DOHH2 (cell line): Measurements from ENCODE around the gene CNPY2.
A peak's percentile ranks its signal among the peaks of the same experiment; 100 is the strongest.

ENCODE experiments used
- H3F3A ChIP-seq: fragments of 200-600 bp; sonication (generic), shearing (Covaris generic); 2 replicates; pipeline ENCODE4 v1.6.0; 2016; ENCODE audit warnings: antibody characterized with exemption, mild to moderate bottlenecking; ENCODE audit not compliant: control insufficient read depth, insufficient read depth
- H3K27ac ChIP-seq: fragments of 200-600 bp; sonication (generic); 2 replicates; pipeline ENCODE4 v1.5.1; 2014; ENCODE audit warnings: low read depth, mild to moderate bottlenecking, low read length, moderate library complexity
- H3K27me3 ChIP-seq: fragments of 200-600 bp; sonication (generic); 2 replicates; pipeline ENCODE4 v1.6.1; 2014; ENCODE audit warnings: mild to moderate bottlenecking, low read length, mixed read lengths; ENCODE audit not compliant: control insufficient read depth
- H3K36me3 ChIP-seq: fragments of 200-600 bp; sonication (generic); 2 replicates; pipeline ENCODE4 v1.6.1; 2014; ENCODE audit warnings: mild to moderate bottlenecking, low read length, moderate library complexity, mixed read lengths; ENCODE audit not compliant: control insufficient read depth
- H3K4me1 ChIP-seq: fragments of 200-600 bp; sonication (generic); 2 replicates; pipeline ENCODE4 v1.6.1; 2014; ENCODE audit warnings: mild to moderate bottlenecking, low read length, mixed read lengths; ENCODE audit not compliant: control insufficient read depth
- H3K4me2 ChIP-seq: fragments of 200-600 bp; sonication (generic); 2 replicates; pipeline ENCODE4 v1.6.0; 2014; ENCODE audit warnings: mild to moderate bottlenecking, low read length, moderate library complexity
- H3K4me3 ChIP-seq: fragments of 200-600 bp; sonication (generic); 2 replicates; pipeline ENCODE4 v1.5.1; 2014; ENCODE audit warnings: mild to moderate bottlenecking, low read length, mixed read lengths
- H3K79me2 ChIP-seq: fragments of 200-600 bp; sonication (generic); 2 replicates; pipeline ENCODE4 v1.6.1; 2014; ENCODE audit warnings: mild to moderate bottlenecking, low read length, mixed read lengths; ENCODE audit not compliant: control insufficient read depth
- H3K9me2 ChIP-seq: fragments of 200-600 bp; sonication (generic); replicated peaks from 2 replicates; pipeline ENCODE4 v1.6.1; 2014; ENCODE audit warnings: mild to moderate bottlenecking, low read length, mixed read lengths; ENCODE audit not compliant: control insufficient read depth
- H3K9me3 ChIP-seq: fragments of 200-600 bp; sonication (generic); 2 replicates; pipeline ENCODE4 v1.6.1; 2014; ENCODE audit warnings: antibody characterized with exemption, low read length, mixed read lengths; ENCODE audit not compliant: control insufficient read depth, insufficient read depth
- H4K20me1 ChIP-seq: fragments of 200-600 bp; sonication (generic); 2 replicates; pipeline ENCODE4 v1.6.0; 2014; ENCODE audit warnings: low read depth, mild to moderate bottlenecking, antibody characterized with exemption, low read length, moderate library complexity; ENCODE audit not compliant: control insufficient read depth, insufficient read depth
- EZH2phosphoT487 ChIP-seq: fragments of 200-600 bp; sonication (generic); IDR thresholded peaks from 2 replicates; pipeline ENCODE4 v1.6.1; 2017; ENCODE audit warnings: borderline replicate concordance, mild to moderate bottlenecking, antibody characterized with exemption, low read length, moderate library complexity, mixed read lengths
- TF ChIP-seq, protein P1 (sequence below): fragments of 200-600 bp; sonication (generic); IDR thresholded peaks from one replicate; pipeline ENCODE4 v1.5.1; 2014; ENCODE audit warnings: antibody characterized with exemption, mild to moderate bottlenecking, low read depth, low read length; ENCODE audit not compliant: poor library complexity, severe bottlenecking

Gene CNPY2

DNA sequence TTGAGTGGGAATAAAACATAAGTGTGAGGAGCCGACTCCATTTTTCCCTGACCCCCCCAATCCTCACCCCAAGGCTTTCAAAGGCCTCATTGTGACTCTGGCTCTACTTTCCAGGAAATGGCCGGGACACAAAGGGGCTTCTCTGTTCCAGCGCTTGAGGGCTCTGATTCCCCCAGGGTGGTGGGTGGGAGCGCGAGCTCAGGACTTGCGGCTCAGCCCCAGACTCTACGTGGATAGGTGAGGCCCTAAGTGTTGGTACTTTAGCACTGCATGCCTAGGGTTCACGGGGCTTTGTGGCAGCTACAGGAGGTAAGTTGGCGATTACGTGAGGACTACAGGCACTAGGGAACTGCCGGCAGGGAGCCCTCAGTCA is 553 bp downstream of the CNPY2 start:
- Histone ChIP-seq H3K4me1 (peaks cover 20% of the 10 kb centered on the region), H3K9me2 (no peaks in the 10 kb centered on the region), H4K20me1 (no peaks in the 10 kb centered on the region), H3K4me2 (peak overlapping the region; percentile 96), H3K27ac (peak overlapping the region; percentile 66), H3F3A (0 out of 2 replicates have a peak, but pooled peaks cover 6% of the 10 kb centered on the region), H3K9me3 (no peaks in the 10 kb centered on the region), H3K79me2 (peaks cover 26% of the 10 kb centered on the region), H3K27me3 (no peaks in the 10 kb centered on the region), H3K36me3 (peaks cover 60% of the 10 kb centered on the region), H3K4me3 (peak overlapping the region; percentile 99)
- TF ChIP-seq, protein P1, sequence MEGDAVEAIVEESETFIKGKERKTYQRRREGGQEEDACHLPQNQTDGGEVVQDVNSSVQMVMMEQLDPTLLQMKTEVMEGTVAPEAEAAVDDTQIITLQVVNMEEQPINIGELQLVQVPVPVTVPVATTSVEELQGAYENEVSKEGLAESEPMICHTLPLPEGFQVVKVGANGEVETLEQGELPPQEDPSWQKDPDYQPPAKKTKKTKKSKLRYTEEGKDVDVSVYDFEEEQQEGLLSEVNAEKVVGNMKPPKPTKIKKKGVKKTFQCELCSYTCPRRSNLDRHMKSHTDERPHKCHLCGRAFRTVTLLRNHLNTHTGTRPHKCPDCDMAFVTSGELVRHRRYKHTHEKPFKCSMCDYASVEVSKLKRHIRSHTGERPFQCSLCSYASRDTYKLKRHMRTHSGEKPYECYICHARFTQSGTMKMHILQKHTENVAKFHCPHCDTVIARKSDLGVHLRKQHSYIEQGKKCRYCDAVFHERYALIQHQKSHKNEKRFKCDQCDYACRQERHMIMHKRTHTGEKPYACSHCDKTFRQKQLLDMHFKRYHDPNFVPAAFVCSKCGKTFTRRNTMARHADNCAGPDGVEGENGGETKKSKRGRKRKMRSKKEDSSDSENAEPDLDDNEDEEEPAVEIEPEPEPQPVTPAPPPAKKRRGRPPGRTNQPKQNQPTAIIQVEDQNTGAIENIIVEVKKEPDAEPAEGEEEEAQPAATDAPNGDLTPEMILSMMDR, result no peak
- no peak for TF ChIP-seq EZH2phosphoT487

DNA sequence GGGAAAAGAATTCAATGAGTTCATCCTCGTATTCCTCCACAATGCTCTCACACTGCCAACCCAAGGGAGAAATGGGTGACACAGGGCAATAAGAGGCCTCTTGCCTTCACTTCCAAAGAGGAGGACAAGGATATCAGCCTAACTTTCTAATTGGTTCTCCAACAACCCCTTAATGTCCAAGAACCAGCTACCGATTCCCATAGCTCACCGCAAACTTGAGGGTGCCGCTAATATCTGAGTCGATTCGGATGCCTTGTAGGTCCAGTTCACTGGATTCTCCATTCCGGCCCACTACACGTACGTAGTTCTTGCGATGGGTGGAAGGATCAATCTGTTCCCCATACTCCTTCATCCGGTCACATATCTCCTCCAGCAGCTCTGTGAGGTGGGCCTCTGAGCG is 4.8 kb downstream of the CNPY2 start:
- peaks cover under 1% of the 10 kb centered on the region; the same call in 1 of the 2 replicates for H3F3A ChIP-seq
- no peak overlapping the region for H3K4me2 ChIP-seq
- H3K4me1 ChIP-seq, result peaks cover 8% of the 10 kb centered on the region
- no peak for TF ChIP-seq EZH2phosphoT487
- peaks cover 26% of the 10 kb centered on the region for H3K79me2 ChIP-seq
- no peaks in the 10 kb centered on the region for H4K20me1 ChIP-seq
- no peaks in the 10 kb centered on the region for H3K9me2 ChIP-seq
- no peak overlapping the region for H3K4me3 ChIP-seq
- no peak overlapping the region for H3K27ac ChIP-seq
- H3K36me3 ChIP-seq, result peaks cover 53% of the 10 kb centered on the region
- H3K9me3 ChIP-seq, result no peaks in the 10 kb centered on the region
- no peaks in the 10 kb centered on the region for H3K27me3 ChIP-seq

DNA sequence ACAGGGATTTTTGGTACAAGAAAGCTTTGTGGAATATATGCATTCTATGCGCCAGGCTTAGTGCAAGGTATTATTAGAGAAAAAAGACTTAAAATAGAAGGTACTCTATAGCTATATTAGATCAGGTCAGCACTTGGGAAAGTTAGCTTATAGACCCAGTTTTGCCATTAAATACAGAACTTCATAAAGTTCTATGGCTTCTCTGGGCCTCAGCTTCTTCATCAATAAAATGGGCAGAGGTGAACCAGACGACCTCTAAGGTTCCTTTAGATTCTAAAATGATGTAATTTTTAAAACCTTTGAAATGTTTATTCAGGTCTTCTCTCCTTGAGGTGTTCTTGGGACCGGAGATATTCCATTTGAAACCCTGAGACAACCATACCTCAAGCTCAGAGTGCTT is 7.1 kb downstream of the CNPY2 start:
- Histone ChIP-seq H3K4me1 (no peaks in the 10 kb centered on the region), H3K4me2 (no peak overlapping the region), H4K20me1 (no peaks in the 10 kb centered on the region), H3K9me2 (no peaks in the 10 kb centered on the region), H3K36me3 (peaks cover 47% of the 10 kb centered on the region), H3K27me3 (no peaks in the 10 kb centered on the region), H3K4me3 (no peak overlapping the region), H3F3A (peaks cover 3% of the 10 kb centered on the region; the same call in 1 of the 2 replicates), H3K79me2 (peaks cover 6% of the 10 kb centered on the region), H3K27ac (no peak overlapping the region), H3K9me3 (no peaks in the 10 kb centered on the region)
- TF ChIP-seq EZH2phosphoT487, result no peak
- TF ChIP-seq, protein P1, result no peak

DNA sequence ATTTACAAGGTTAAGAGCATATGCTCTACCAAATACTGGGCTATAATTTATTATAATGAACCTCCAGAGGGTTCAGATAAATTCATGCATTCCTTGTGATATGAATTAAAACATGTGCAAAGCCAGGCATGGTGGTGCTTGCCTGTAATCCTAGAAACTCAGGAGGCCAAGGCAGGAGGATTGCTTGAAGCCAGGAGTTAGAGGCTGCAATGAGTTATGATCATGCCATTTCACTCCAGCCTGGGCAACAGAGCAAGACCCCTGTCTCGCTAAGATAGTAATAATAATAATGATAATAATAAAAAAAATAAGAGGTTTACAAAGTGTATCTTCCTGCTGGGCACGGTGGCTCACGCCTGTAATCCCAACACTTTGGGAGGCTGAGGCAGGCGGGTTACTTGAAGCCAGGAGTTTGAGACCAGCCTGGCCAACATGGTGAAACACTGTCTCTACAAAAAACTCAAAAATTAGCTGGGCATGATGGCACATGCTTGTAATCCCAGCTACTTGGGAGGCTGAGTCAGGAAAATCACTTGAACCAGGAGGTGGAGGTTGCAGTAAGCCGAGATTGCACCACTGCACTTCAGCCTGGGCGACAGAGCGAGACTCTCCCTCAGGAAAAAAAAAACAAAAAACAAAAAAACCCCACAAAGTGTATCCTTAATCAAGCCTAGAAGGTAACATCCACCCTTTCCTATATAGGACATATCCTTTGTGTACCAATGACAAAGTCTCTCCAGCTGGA is 8.4 kb downstream of the CNPY2 start:
- H3K4me3 ChIP-seq, result no peak overlapping the region
- H3K27me3 ChIP-seq, result no peaks in the 10 kb centered on the region
- no peaks in the 10 kb centered on the region for H3K9me2 ChIP-seq
- H3K27ac ChIP-seq, result no peak overlapping the region
- peaks cover 9% of the 10 kb centered on the region for H3K4me1 ChIP-seq
- peaks cover 51% of the 10 kb centered on the region for H3K36me3 ChIP-seq
- H3K4me2 ChIP-seq, result no peak overlapping the region
- H3K79me2 ChIP-seq, result peaks cover 4% of the 10 kb centered on the region
- H3K9me3 ChIP-seq, result no peaks in the 10 kb centered on the region
- no peaks in the 10 kb centered on the region for H4K20me1 ChIP-seq
- H3F3A ChIP-seq, result peaks cover 3% of the 10 kb centered on the region; the same call in 1 of the 2 replicates
- TF ChIP-seq, protein P1, result no peak
- TF ChIP-seq EZH2phosphoT487, result no peak
